Measurements from ENCODE around the gene CTSF. TPM values are rescaled to one million over a fixed set of nuclear protein-coding genes. Genes with fewer than 3 reads are reported as not detected.

Gene CTSF
- total RNA-seq, 3 donors from 2014 or later, result 98.6 to 149 (median 116) TPM

DNA sequence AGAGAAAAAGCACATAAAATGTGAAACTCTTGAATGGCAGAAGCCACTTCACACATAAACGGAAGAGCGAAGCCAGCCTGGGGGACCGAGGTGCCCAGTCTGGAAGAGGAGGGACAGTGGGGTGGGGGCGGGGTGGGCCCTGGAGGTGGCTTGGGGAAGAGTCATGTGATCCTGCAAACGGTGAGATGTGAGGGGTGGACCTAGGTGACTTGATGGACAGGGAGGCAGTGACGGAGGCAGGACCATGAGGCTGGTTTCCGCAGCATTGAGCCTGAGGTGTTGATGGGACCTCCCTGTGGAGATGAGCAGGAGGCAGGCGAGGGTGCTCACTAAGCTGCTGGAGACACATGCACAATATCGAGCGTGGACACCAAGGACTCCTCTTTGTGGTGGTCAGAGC lies 39.3 kb downstream of the CTSF start:
- intact Hi-C loops (cut with DNase I; ENCODE audit: low total_unique reads), result no loop called here

DNA sequence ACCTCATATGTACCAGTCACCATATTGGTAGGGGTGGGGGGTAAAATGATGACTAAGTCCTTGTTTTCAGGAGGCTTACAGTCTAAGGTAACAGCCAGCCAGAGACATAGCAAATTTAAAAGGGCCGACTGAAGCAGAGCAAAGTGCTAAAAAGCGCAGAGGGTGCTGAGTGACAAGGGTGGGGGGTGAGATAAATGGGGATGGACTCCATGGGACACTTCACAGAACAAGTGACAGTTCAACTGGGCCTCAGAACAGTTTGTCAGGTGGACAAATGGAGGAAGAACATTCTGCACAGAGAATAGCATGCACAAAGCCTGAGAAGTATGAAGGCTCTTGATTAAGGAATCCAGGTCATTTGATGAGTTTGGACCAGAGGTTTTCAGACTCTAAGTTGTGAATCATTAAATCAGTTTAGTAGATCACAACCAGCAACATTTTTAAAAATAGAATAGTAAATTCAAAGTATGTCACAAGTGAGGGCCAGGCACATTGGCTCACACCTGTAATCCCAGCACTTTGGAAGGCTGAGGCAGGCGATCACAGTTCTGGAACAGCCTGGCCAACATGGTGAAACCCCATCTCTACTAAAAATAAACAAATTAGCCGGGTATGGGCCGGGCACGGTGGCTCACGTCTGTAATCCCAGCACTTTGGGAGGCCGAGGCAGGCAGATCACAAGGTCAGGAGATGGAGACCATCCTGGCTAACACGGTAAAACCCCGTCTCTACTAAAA lies 43.9 kb downstream of the CTSF start:
- no peak for DNase-seq (ENCODE audit: low spot score in 2 of 2)
- Histone ChIP-seq H3K9me3 (no peaks in the 10 kb centered on the region), H3K36me3 (no peaks in the 10 kb centered on the region), H3K4me1 (no peaks in the 10 kb centered on the region), H3K27me3 (no peaks in the 10 kb centered on the region), H3K27ac (no peak overlapping the region), H3K4me3 (no peak overlapping the region)
- intact Hi-C loops (cut with DNase I; ENCODE audit: low total_unique reads), result no loop called here
- TF ChIP-seq POLR2A (IDR thresholded peaks at IDR 0.05), result no peak
- TF ChIP-seq, protein P1, sequence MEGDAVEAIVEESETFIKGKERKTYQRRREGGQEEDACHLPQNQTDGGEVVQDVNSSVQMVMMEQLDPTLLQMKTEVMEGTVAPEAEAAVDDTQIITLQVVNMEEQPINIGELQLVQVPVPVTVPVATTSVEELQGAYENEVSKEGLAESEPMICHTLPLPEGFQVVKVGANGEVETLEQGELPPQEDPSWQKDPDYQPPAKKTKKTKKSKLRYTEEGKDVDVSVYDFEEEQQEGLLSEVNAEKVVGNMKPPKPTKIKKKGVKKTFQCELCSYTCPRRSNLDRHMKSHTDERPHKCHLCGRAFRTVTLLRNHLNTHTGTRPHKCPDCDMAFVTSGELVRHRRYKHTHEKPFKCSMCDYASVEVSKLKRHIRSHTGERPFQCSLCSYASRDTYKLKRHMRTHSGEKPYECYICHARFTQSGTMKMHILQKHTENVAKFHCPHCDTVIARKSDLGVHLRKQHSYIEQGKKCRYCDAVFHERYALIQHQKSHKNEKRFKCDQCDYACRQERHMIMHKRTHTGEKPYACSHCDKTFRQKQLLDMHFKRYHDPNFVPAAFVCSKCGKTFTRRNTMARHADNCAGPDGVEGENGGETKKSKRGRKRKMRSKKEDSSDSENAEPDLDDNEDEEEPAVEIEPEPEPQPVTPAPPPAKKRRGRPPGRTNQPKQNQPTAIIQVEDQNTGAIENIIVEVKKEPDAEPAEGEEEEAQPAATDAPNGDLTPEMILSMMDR (IDR thresholded peaks at IDR 0.05), result no peak
- TF ChIP-seq POLR2AphosphoS5 (IDR thresholded peaks at IDR 0.05), result no peak

More for the DNA sequence above, 39.3 kb downstream of the CTSF start:
- no peak for TF ChIP-seq POLR2AphosphoS5 (IDR thresholded peaks at IDR 0.05)
- TF ChIP-seq, protein P1 (IDR thresholded peaks at IDR 0.05), result no peak
- TF ChIP-seq POLR2A (IDR thresholded peaks at IDR 0.05), result no peak
- Histone ChIP-seq H3K4me3 (no peak overlapping the region), H3K27me3 (no peaks in the 10 kb centered on the region), H3K36me3 (no peaks in the 10 kb centered on the region), H3K27ac (no peak overlapping the region), H3K4me1 (no peaks in the 10 kb centered on the region), H3K9me3 (no peaks in the 10 kb centered on the region)
- DNase-seq (ENCODE audit: low spot score in 2 of 2), result no peak

DNA sequence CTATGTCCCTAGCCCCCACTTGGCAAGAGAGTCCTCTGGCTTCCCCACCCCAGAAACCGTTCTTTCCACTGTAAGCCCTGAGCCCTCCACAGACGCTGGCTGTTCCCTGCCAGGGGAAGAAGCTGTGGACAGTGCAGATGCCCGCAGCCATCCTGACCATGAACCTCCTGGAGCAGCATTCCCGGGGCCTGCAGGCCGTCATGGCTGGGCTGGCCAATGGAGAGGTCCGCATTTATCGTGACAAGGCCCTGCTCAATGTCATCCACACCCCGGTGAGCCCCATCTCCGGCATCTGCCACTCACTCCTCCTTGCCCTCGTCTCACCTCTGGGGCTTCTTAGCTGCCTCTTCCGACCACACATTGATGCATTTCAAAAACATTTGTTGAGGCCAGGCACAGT lies 44.8 kb downstream of the CTSF start:
- Histone ChIP-seq H3K36me3 (no peaks in the 10 kb centered on the region), H3K9me3 (no peaks in the 10 kb centered on the region), H3K27me3 (no peaks in the 10 kb centered on the region), H3K4me3 (no peak overlapping the region), H3K4me1 (no peaks in the 10 kb centered on the region), H3K27ac (no peak overlapping the region)
- intact Hi-C loops (cut with DNase I; ENCODE audit: low total_unique reads), result no loop called here
- DNase-seq (ENCODE audit: low spot score in 2 of 2), result no peak
- no peak for TF ChIP-seq POLR2AphosphoS5 (IDR thresholded peaks at IDR 0.05)
- TF ChIP-seq POLR2A (IDR thresholded peaks at IDR 0.05), result no peak
- TF ChIP-seq, protein P1 (IDR thresholded peaks at IDR 0.05), result no peak

Other genes starting within 250 kb of the CTSF start
- gene RIN1, start 232.2 kb downstream of the CTSF start, total RNA-seq, result 1 to 10 TPM; 3.2 to 6.6 (median 5.2) TPM
- 10 to 100 TPM; 52.0 to 61.6 (median 54.3) TPM for gene BRMS1, start 223.5 kb downstream of the CTSF start, total RNA-seq
- 10 to 100 TPM; 20.0 to 35.4 (median 30.1) TPM for gene B4GAT1, start 221.0 kb downstream of the CTSF start, total RNA-seq
- 1 to 10 TPM; 4.9 to 7.5 (median 6.4) TPM for gene SLC29A2, start 196.8 kb downstream of the CTSF start, total RNA-seq
- gene NPAS4, start 147.6 kb downstream of the CTSF start, total RNA-seq, result not detected
- 10 to 100 TPM; 33.1 to 42.3 (median 36.8) TPM for gene MRPL11, start 129.8 kb downstream of the CTSF start, total RNA-seq
- gene PELI3, start 101.7 kb downstream of the CTSF start, total RNA-seq, result 10 to 100 TPM; 16.0 to 20.0 (median 18.6) TPM
- 10 to 100 TPM; 16.5 to 24.3 (median 16.7) TPM for gene DPP3, start 88.2 kb downstream of the CTSF start, total RNA-seq
- gene BBS1, start 58.0 kb downstream of the CTSF start, total RNA-seq, result 10 to 100 TPM; 51.5 to 79.5 (median 63.8) TPM
- 10 to 100 TPM; 12.9 to 20.0 (median 14.1) TPM for gene ZDHHC24, start 22.6 kb downstream of the CTSF start, total RNA-seq
- gene ACTN3, start 21.7 kb downstream of the CTSF start, total RNA-seq, result under 1 TPM in 2 of 3 donors, not detected in 1; under 0.01 to 0.16 TPM
- under 1 TPM in 1 of 3 donors, not detected in 2; 0.15 TPM for gene CCDC87, start 24.5 kb upstream of the CTSF start, total RNA-seq
- 10 to 100 TPM; 27.5 to 44.2 (median 33.1) TPM for gene CCS, start 24.6 kb upstream of the CTSF start, total RNA-seq
- gene RBM14, start 48.0 kb upstream of the CTSF start, total RNA-seq, result 10 to 100 TPM; 42.6 to 55.0 (median 54.6) TPM
- gene RBM4, start 70.1 kb upstream of the CTSF start, total RNA-seq, result 10 to 100 TPM; 73.9 to 98.3 (median 81.0) TPM
- 10 to 100 TPM; 14.9 to 43.8 (median 25.9) TPM for gene RBM4B, start 109.3 kb upstream of the CTSF start, total RNA-seq
- 10 to 100 TPM in 2 of 3 donors, 1 to 10 TPM in 1; 1.1 to 28.7 (median 27.2) TPM for gene SPTBN2, start 160.6 kb upstream of the CTSF start, total RNA-seq